ENCODE results near the gene LACTB. TPM values are rescaled to one million over a fixed set of nuclear protein-coding genes. Genes with fewer than 3 reads are reported as not detected.

The LACTB gene
- total and polyA plus RNA-seq, 11 donors: 17.9 to 31.0 (median 22.7) TPM

GRCh38 chr15:63156755-63157117, 35.1 kb downstream of the LACTB start:
- intact Hi-C loops (cut with DNase I): loop anchor here in 8 of 10 donors (2.0 to 10.0 kb wide), 7 partner anchors 32 to 248 kb away; partner anchors contain the start of genes APH1B (in 5 of the 8), RAB8B (in 2 of the 8) and LACTB (in 1 of the 8)
- peaks cover 0 to 31% (median 21%) of the 10 kb centered on the region in 12 donors for H3K4me1 ChIP-seq
- TF ChIP-seq POLR2A (IDR thresholded peaks at IDR 0.05): no peak
- no peak for TF ChIP-seq CTCF (IDR thresholded peaks at IDR 0.05)

DNA sequence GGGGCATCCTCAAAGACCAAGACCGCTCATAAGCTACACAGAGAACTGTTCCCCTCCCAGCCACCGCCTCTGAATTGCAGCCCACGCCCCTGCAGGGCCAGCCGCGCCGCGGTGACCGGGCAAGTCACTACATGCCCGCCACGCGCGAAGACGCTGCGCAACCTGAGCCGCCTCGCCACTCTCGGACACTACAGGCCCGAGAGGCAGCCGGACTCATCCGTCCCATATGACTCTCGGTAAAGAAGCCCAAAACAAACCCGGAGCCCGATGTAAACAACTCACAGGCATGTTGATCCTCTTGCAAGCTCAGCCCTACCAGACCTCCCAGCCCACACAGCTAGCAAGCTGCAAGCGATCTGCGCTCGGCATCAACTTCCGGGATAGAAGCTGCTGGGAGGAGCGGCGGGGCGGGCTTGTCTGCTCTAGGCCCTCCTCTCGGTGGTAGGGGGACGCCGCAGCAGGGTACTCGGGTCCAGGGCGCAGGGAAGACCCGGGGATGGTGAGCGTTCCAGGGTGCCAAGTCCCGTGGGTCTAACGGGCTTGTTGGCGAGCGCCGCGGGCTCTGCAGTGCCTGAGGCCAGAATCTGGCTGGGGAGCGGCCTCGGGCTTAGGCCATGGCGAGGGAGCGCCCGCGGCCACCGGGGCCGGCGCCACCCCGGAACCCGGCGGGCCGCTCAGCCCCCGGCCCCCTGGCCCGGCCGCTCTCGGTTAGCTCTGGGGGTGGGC, 35.6 kb downstream of the LACTB start, which contains the start of gene RPS27L:
RPS27L (minus strand) TSS at position 360 of the 726 bp plus-strand sequence; CDS start at position 288, 72 bp downstream.
- Histone ChIP-seq H3K36me3 (peaks cover 0 to 36% (median 33%) of the 10 kb centered on the region in 9 donors), H3K27me3 (no peaks in the 10 kb centered on the region), H3K4me3 (peak within 1 kb of the TSS; percentile 65 to 97 (median 84)), H3K27ac (peak within 1 kb of the TSS; percentile 91 to 99 (median 96)), H3K4me1 (peaks cover 0 to 31% (median 21%) of the 10 kb centered on the region in 12 donors), H3K9me3 (no peaks in the 10 kb centered on the region)
- DNase-seq (peak; percentile 92 to 95 (median 94)), ATAC-seq (peak; percentile 89 to 98 (median 98))
- intact Hi-C loops (cut with DNase I): loop anchor here in 8 of 10 donors (2.0 to 10.0 kb wide), 7 partner anchors 32 to 248 kb away; partner anchors contain the start of genes APH1B (in 5 of the 8), RAB8B (in 2 of the 8) and LACTB (in 1 of the 8)
- 0 to 5% (median 0%) methylated on average over 8 to 60 of the region's 60 CpGs for WGBS, 4 donors
- TF ChIP-seq POLR2A (IDR thresholded peaks at IDR 0.05) (peak in 1 of 2 donors; percentile 74), CTCF (IDR thresholded peaks at IDR 0.05) (peak in 2 of 12 donors; percentile 8 to 19)

More at GRCh38 chr15:63156755-63157117, 35.1 kb downstream of the LACTB start:
- H3K27me3 ChIP-seq: no peaks in the 10 kb centered on the region
- H3K27ac ChIP-seq: peak overlapping the region; percentile 91 to 99 (median 96)
- peaks cover 0 to 42% (median 37%) of the 10 kb centered on the region in 9 donors for H3K36me3 ChIP-seq
- 0 to 1% (median 0%) methylated on average over 16 of the region's 16 CpGs for WGBS, 4 donors
- peak overlapping the region; percentile 65 to 97 (median 84) for H3K4me3 ChIP-seq
- DNase-seq (peak in 4 of 5 donors; percentile 38 to 49 (median 44)), ATAC-seq (peak; percentile 18 to 52 (median 36))
- H3K9me3 ChIP-seq: no peaks in the 10 kb centered on the region

DNA sequence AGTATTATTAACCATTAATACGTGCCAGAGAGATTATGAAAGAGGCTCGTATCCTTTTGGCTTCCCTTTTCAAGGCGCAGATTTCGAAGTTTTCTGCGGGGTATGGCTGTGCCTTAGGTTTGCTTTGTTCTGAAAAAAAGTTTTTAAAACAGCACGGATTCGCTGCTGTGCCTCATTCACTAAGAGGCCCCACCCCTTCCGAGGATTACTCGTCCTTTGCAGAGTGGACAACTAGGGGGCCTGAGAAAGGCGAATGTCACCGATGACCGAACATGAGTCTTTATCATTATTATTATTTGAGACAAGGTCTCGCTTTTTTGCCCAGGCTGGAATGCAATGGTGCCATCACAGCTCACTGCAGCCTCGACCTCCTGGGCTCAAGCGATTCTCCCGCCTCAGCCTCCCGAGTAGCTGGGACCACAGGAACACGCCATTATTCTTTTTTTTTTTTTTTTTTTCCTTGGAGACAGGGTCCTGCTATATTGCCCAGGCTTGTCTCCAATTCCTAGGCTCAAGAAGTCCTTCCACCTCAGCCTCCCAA, 36.3 kb downstream of the LACTB start:
- DNase-seq (peak in 4 of 5 donors; percentile 44 to 67 (median 59)), ATAC-seq (peak in 3 of 4 donors; percentile 24 to 60 (median 38))
- Histone ChIP-seq H3K36me3 (peaks cover 0 to 30% (median 27%) of the 10 kb centered on the region in 9 donors), H3K27ac (peak overlapping the region; percentile 91 to 99 (median 96)), H3K4me1 (peaks cover 0 to 31% (median 21%) of the 10 kb centered on the region in 12 donors), H3K27me3 (no peaks in the 10 kb centered on the region), H3K4me3 (peak overlapping the region; percentile 65 to 97 (median 84)), H3K9me3 (no peaks in the 10 kb centered on the region)
- TF ChIP-seq CTCF (IDR thresholded peaks at IDR 0.05) (peak in 5 of 12 donors; percentile 9 to 44 (median 15)), POLR2A (IDR thresholded peaks at IDR 0.05) (no peak)
- WGBS, 4 donors: 6 to 12% (median 7%) methylated on average over 18 of the region's 18 CpGs
- intact Hi-C loops (cut with DNase I): loop anchor here in 8 of 10 donors (2.0 to 10.0 kb wide), 7 partner anchors 31 to 247 kb away; partner anchors contain the start of genes APH1B (in 5 of the 8), RAB8B (in 2 of the 8) and LACTB (in 1 of the 8)

Data from heart left ventricle (tissue), 16 donors.